Stimulated activated CD8-positive, alpha-beta memory T cell treated with anti-CD3 and anti-CD28 coated beads, Interleukin-7, amount 100 ng/mL, for 1 hour (primary cell): ENCODE results near the gene NDUFA7.
"Not testable (repeated sequence)": the region's sequence is repeated elsewhere in the genome, so short reads cannot be mapped to it uniquely, and the experiment has no call there.

ENCODE experiments used
- DNase-seq, 2 donors: peaks; one replicate each; pipeline ENCODE4 v3.0.0-alpha.2; 2020; ENCODE audit warnings: low read depth in 2 of 2

Gene NDUFA7

GRCh38 chr19:8321067-8321985 is at the start of gene NDUFA7, which contains the start of gene RPS28:
NDUFA7 (minus strand) TSS chr19:8321375; CDS start chr19:8321358, 17 bp downstream.
RPS28 (plus strand) TSS chr19:8321496; CDS start chr19:8321531, 35 bp downstream.
- peak; percentile 93 to 96 for DNase-seq

DNA sequence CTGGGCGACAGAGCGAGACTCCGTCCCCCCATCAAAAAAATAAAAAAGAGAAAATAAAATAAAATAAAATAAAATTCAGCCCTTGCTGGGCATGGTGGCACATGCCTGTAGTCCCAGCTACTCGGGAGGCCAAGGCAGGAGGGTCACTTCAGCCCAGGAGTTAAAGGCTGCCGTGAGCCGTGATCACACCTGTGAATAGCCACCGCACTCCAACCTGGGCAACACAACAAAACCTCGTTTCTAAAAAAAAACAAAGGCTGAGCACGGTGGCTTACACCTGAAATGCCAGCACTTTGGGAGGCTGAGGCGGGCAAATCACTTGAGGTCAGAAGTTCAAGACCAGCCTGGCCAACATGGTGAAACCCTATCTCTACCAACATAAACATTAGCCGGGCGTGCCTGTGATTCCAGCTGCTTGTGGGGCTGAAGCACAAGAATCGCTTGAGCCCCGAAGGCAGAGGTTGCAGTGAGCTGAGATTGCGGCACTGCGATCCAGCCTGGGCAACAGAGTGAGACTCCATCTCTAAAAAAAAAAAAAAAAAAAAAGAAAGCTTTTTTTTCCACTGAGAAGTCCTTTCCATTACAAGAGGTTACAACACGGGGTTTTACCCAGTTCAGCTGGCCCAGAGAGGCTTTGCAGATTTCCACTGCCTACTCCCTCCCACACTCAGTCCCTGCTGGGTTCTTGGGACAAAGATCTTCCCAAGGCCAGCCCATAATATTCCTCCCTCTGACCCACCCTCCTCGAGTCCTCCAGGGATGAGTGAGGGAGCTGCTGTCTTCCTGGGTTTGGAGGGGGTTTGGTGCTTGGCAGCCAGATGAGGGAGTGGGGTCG is 49.2 kb upstream of the NDUFA7 start:
- DNase-seq, result no peak

DNA sequence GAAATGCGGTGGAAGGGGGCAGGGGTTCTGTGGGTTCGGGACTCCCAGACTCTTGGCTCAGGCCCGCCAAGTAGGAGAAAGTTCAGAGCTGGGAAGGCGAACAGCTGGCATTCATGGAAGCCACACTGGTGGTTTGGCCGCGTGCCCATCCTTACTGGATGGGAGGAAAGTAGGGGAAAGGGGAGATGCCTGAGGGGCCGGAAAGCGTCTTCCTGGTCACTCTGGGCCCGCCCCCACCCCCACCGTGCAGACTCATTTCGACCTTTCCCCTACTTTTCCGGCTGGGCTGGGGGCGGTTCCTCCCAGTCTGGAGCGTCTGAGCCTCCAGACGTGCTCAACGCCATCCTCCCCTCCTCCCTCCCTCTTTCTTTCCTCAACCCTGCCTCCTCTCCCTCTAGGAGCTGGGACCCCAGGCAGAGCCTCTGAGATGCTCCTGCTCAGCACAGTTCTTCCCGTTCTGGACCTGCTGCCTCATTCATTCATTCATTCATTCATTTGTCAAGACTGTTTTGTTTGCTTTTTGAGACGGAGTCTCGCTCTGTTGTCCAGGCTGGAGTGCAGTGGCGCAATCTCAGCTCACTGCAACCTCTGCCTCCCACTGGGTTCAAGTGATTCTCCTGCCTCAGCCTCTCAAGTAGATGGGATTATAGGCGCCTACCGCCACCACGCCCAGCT is 46.3 kb upstream of the NDUFA7 start:
- DNase-seq, result no peak

DNA sequence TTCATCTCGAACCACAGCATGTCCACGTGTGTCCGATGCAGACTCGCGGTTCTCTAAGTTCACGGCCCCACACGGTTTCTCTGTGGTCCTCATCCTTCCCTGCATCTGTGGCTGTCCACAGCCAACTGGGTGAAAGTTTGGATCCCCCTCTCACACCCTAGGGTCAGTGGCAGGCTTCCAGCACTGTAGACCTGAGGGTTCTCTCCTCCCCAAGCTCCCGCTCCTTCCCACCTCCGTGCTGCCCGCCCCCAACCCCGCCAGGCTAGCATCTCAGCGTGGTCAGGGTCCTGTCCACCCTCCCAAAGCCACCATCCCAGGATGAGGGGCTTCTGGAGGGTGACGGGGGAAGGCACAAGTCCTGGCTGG is 45.8 kb upstream of the NDUFA7 start:
- DNase-seq, result no peak

DNA sequence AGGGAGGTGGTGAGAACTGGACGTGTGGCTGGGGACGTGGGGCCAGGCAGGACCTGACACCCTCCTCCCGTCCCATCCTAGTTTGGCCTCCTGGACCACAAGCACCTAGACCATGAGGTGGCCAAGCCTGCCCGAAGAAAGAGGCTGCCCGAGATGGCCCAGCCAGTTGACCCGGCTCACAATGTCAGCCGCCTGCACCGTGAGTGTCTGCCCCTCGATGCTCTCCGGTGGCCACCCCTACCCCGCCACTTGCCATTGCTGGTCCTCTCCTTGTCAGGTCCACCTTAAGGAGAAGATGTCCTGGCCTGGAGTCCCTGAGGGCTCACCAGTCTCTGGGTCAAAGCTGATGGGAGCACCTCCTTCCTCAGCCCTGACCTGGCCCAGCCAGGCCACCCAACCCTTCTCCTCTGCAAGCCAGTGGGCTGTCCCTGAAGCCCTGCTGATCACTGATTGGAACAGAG is 45.0 kb upstream of the NDUFA7 start:
- DNase-seq, result no peak

DNA sequence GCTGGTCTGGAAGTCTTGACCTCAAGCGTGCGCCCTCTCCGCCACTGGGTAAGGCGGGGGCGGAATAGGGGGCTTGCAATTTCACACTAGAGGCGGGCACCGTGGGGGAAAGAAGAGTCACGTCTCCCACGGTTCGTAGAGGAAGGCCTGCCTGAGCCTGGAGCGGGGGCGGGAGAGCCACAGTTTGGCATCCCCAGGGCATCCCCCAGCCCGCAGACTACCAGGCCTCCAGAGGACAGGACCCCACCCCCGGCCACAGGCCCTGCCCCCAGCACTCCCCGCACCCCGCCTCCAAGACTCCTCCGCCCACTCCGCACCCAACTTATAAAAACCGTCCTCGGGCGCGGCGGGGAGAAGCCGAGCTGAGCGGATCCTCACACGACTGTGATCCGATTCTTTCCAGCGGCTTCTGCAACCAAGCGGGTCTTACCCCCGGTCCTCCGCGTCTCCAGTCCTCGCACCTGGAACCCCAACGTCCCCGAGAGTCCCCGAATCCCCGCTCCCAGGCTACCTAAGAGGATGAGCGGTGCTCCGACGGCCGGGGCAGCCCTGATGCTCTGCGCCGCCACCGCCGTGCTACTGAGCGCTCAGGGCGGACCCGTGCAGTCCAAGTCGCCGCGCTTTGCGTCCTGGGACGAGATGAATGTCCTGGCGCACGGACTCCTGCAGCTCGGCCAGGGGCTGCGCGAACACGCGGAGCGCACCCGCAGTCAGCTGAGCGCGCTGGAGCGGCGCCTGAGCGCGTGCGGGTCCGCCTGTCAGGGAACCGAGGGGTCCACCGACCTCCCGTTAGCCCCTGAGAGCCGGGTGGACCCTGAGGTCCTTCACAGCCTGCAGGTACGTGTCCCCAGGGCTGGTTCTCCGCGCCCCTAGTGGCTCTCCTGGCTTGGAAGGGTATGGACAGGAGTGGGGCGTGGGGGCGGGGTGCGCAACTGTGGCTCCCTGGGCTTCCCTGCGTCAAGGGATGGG is 42.9 kb upstream of the NDUFA7 start, which contains the start of gene ANGPTL4:
Gene ANGPTL4, plus strand, starts transcription at position 353 of the 969 bp plus-strand sequence. Its CDS starts 167 bp downstream, at position 520.
- no peak for DNase-seq

DNA sequence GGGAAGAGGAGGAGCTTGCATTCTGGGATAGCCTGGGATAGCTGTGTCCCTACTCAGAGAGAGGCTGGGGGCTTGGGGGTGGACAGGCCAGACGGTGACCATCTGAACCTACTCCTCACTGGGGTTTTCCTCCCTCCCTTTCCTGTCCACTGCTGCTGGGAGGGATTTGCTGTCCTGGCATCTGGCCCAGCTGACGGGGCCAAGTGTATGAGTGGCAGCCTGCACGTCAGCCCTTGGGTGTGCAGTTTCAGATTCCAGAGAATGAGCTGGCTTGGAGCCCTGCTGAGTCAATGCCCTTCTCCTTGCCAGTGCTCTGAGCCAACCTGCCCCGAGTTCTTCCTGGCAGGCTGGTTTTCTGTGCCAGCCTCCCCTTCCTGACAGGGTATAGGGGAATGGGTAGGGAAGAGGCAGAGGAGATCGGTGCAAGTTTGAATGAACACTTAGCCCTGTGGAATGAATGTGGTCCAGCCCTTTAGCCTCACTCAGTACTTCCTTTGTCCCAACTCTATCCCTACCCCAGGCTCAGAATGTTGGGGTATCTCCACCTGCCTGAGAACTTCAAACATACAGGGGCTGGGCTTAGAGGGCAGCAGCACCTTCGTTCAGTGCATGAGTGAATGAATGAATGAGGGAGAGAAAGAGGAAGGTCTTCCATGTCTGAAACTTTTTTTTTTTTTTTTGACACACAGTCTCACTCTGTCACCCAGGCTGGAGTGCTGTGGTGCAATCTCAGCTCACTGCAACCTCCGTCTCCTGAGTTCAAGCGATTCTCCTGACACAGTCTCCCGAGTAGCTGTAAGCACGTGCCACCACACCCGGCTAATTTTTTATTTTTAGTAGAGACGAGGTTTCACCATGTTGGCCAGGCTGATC is 41.0 kb upstream of the NDUFA7 start:
- no peak for DNase-seq

DNA sequence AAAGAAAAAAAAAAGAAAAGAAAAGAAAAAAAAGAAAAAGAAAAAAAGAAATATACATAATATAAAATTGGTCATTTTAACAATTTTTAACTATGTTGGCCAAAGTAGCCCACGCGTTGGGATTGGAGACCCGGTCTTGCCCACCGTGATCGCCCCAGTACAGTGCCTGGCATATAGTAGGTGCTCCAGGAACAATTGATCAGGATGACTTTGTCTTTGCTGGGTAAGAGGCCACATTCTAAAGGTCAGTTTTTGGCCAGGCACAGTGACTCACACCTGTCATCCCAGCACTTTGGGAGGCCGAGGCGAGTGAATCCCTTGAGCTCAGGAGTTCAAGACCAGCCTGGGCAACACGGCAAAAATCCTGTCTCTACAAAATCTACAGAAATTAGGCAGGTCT is 39.0 kb upstream of the NDUFA7 start:
- no peak for DNase-seq

DNA sequence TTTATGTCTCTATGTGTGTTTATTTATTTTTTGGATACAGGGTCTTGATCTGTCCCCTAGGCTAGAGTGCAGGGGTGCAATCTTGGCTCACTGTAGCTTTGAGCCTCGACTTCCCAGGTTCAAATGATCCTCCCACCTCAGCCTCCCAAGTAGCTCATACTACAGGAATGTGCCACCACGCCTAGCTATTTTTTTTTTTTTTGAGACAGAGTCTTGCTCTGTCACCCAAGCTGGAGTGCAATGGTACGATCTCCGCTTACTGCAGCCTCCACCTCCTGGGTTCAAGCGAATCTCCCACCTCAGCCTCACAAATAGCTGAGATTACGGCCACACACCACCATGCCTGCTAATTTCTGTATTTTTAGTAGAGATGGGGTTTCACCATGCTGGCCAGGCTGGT is 37.8 kb upstream of the NDUFA7 start:
- DNase-seq, result no peak

GRCh38 chr19:8357007-8357521 is 35.9 kb upstream of the NDUFA7 start:
- no peak for DNase-seq

DNA sequence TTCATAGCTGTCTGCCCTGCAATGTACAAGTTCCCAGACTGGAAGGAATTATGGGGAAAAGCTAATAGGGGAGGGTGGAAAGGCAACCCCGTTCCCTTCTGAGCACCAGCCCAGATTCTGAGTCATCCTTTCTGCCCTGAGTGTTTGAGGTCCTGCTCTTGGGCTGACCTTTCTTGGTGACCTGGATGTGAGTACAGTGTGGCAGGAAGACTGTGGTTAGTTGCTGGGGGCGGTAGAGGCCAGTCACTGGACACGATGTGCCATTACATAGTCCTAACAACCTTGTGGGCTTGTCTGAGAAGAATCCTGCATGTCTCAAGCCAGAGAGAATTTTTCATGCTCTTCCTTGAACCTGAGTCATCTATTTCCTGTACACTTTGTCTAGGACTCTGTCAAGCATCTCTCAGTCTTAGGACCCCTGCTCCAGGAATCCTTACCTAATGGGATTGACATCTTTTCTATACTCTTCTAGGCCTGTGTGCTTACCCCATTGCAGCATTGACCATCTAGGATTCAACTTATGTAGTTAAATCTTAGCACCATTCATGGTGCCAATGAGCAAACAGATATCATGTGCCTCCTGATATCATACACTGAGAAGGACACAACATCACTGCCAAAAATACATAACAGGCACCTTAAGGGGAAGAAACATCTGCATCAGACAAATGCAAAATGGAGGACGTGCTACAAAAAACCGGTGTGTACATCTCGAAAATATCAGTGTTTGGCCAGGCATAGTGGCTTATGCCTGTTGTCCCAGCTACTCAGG is 34.6 kb upstream of the NDUFA7 start:
- no peak for DNase-seq

DNA sequence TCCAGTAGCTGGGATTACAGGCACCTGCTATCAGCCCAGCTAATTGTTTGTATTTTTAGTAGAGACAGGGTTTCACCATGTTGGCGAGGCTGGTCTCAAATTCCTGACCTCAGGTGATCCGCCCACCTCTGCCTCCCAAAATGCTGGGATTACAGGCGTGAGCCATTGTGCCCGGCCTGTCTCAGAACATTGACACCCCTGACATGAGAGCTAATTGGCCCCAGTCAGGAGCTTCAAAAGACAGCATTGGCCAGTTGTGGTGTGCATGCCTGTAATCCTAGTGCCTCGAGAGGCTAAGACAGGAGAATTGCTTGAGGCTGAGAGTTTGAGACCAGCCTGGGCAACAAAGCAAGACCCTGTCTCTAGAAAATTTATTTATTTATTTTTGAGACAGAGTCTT is 31.7 kb upstream of the NDUFA7 start:
- not testable (repeated sequence) for DNase-seq

- no peak for DNase-seq
These were observed 31.1 kb upstream of the NDUFA7 start for GRCh38 chr19:8352134-8352827.

- not testable (repeated sequence) for DNase-seq
These were observed 28.6 kb upstream of the NDUFA7 start for GRCh38 chr19:8349629-8350372.

- no peak for DNase-seq
These were observed 22.3 kb upstream of the NDUFA7 start for GRCh38 chr19:8343483-8343844.

DNA sequence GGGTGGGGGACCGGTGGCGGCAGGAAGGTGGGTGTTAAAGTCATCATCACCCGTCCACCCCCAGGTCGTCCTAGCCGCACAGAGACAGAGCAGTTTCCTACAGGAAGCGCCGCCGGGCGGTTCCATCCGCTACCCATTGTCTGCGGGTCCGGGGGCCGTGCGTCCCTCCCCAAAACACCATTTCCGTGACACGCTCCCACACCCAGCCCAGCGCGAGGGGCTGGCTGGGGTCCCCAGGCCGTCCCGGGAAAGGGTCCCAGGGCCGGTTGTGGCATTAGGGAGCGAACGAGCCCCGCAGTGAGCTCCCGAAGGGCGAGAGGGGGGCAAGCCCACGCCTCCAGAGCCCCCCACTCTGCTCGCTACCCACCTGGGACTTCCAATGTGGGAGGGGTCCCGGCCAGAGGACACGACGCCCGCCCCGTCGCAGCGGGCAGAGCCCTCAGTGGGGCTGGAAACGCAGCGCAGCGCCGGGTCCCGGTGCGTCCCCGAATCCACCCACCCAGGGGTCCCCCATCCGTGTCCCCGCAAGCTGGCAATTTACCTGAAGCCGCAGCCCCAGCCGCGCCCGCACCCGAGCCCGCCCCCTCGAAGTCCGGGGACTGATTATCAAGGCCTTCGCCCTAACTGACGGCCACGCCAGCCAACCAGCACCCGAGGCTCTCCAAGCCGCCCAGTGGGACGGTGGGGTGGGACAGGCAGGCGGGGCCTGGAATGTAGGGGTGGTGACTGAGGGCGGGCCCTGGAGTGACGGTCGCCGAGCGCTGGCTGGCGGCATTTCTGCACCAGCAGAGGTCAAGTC is 21.7 kb upstream of the NDUFA7 start, which contains the start of gene KANK3:
Gene KANK3, minus strand, starts transcription at position 579 of the 799 bp plus-strand sequence. CDS start 5,434 bp downstream, outside the sequence.
- peak; percentile 81 for DNase-seq
